K562 (cell line): ENCODE data around the gene CCDC169.

ENCODE experiments used
- DIDO1 ChIP-seq: fragments of 450-650 bp; IDR thresholded peaks from 2 replicates; pipeline ENCODE4 v1.6.1; 2016; ENCODE audit warnings: low read depth, missing biosample characterization, missing genetic modification characterization
- ETV5 ChIP-seq: sonication (generic); formaldehyde crosslinking; IDR thresholded peaks from 2 replicates; pipeline ENCODE4 v1.4.0; 2020; ENCODE audit warnings: low read depth, mild to moderate bottlenecking, missing genetic modification reagents
- GABPA ChIP-seq: fragments of 200-800 bp; sonication (Bioruptor generic); conservative IDR thresholded peaks from 2 replicates; pipeline ENCODE4 v1.6.1; 2016; ENCODE audit warnings: low read depth, missing genetic modification characterization, missing compliant biosample characterization
- MYC ChIP-seq, 2 experiments: fragments of 250-450 bp in 1 of 2; sonication (Bioruptor Pico) in 1 of 2; IDR thresholded peaks; 2 replicates each; pipeline versions ENCODE4 v1.5.1 to v1.6.1; 2012 to 2021; ENCODE audit warnings: low read depth in 2 of 2, borderline replicate concordance in 1 of 2, improper control_type of control experiment in 1 of 2, low read length in 1 of 2, mild to moderate bottlenecking in 1 of 2, moderate library complexity in 1 of 2
- NBN ChIP-seq: fragments of 450-650 bp; IDR thresholded peaks from 2 replicates; pipeline ENCODE4 v1.6.1; 2016; ENCODE audit warnings: low read depth, mild to moderate bottlenecking
- POLR2AphosphoS5 ChIP-seq: IDR thresholded peaks from 2 replicates; pipeline ENCODE4 v1.6.1; 2011; ENCODE audit warnings: mild to moderate bottlenecking, low read depth, low read length, moderate library complexity; ENCODE audit not compliant: control insufficient read depth, insufficient read depth
- SMARCA5 ChIP-seq: fragments of 450-650 bp; IDR thresholded peaks from 2 replicates; pipeline ENCODE4 v1.6.1; 2016
- TAL1 ChIP-seq: fragments of 450-650 bp; IDR thresholded peaks from 2 replicates; pipeline ENCODE4 v1.6.1; 2016; ENCODE audit warnings: mild to moderate bottlenecking
- TCF3 ChIP-seq: sonication (generic); formaldehyde crosslinking; IDR thresholded peaks from 2 replicates; pipeline ENCODE4 v1.4.0; 2020; ENCODE audit warnings: mild to moderate bottlenecking, missing genetic modification reagents
- TF ChIP-seq, protein P1 (sequence below), 3 experiments: IDR thresholded peaks in 2 of 3; conservative IDR thresholded peaks in 1 of 3; 2 replicates each; pipeline ENCODE4 v1.5.1; 2011 to 2012; ENCODE audit warnings: low read length in 3 of 3, mild to moderate bottlenecking in 3 of 3, control low read depth in 2 of 3, improper control_type of control experiment in 1 of 3, inconsistent platforms in 1 of 3, low read depth in 1 of 3, mixed read lengths in 1 of 3, moderate library complexity in 1 of 3; ENCODE audit not compliant: insufficient read depth in 2 of 3

- TF ChIP-seq ETV5, result no peak
- TF ChIP-seq TCF3 (CRISPR knock-in tag), result no peak
- no peak for TF ChIP-seq MYC (IDR thresholded peaks at IDR 0.05; ENCODE audit: low read depth, low read length)
- TF ChIP-seq MYC (CRISPR knock-in tag; IDR thresholded peaks at IDR 0.05; ENCODE audit: borderline replicate concordance, low read depth), result no peak
- no peak for TF ChIP-seq NBN
- TF ChIP-seq GABPA (tag), result no peak
- TF ChIP-seq, protein P1, sequence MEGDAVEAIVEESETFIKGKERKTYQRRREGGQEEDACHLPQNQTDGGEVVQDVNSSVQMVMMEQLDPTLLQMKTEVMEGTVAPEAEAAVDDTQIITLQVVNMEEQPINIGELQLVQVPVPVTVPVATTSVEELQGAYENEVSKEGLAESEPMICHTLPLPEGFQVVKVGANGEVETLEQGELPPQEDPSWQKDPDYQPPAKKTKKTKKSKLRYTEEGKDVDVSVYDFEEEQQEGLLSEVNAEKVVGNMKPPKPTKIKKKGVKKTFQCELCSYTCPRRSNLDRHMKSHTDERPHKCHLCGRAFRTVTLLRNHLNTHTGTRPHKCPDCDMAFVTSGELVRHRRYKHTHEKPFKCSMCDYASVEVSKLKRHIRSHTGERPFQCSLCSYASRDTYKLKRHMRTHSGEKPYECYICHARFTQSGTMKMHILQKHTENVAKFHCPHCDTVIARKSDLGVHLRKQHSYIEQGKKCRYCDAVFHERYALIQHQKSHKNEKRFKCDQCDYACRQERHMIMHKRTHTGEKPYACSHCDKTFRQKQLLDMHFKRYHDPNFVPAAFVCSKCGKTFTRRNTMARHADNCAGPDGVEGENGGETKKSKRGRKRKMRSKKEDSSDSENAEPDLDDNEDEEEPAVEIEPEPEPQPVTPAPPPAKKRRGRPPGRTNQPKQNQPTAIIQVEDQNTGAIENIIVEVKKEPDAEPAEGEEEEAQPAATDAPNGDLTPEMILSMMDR (IDR thresholded peaks at IDR 0.05 in 2 of 3, conservative IDR thresholded peaks at IDR 0.05 in 1 of 3; ENCODE audit: insufficient read depth in 2 of 3, low read depth in 1 of 3, low read length in 3 of 3), result no peak
- TF ChIP-seq POLR2AphosphoS5, result no peak
- TF ChIP-seq TAL1, result no peak
- no peak for TF ChIP-seq SMARCA5
- no peak for TF ChIP-seq DIDO1 (tag)
Measured at GRCh38 chr13:36339600-36340155, 42.1 kb upstream of the CCDC169 start.
